Transverse colon (tissue), 4 donors: ENCODE measurements around the gene THSD4. TPM values are rescaled to one million over a fixed set of nuclear protein-coding genes. Genes with fewer than 3 reads are reported as not detected.

Experiments used
- DNase-seq: peaks from one replicate; pipeline ENCODE4 v3.0.0-alpha.2; 2019
- H3K27ac ChIP-seq, 4 donors: fragments of 200-600 bp; sonication (generic); 2 replicates each; pipeline ENCODE4 v1.5.1; 2016 to 2018; ENCODE audit warnings: inconsistent platforms in 4 of 4
- H3K27me3 ChIP-seq: fragments of 200-600 bp; sonication (generic); 2 replicates; pipeline ENCODE4 v1.5.1; 2017; ENCODE audit warnings: inconsistent platforms
- H3K36me3 ChIP-seq, 4 donors: fragments of 200-600 bp; sonication (generic); 2 replicates each; pipeline ENCODE4 v1.5.1; 2017 to 2019; ENCODE audit warnings: inconsistent platforms in 4 of 4
- H3K4me1 ChIP-seq, 4 donors: fragments of 200-600 bp; sonication (generic); 2 replicates each; pipeline ENCODE4 v1.5.1; 2017 to 2020; ENCODE audit warnings: inconsistent platforms in 4 of 4
- H3K4me3 ChIP-seq, 4 donors: fragments of 200-600 bp; sonication (generic); 1 replicate in 1 of 4; 2 replicates in 3 of 4; pipeline versions ENCODE4 v1.5.1 to v1.6.1; 2017 to 2019; ENCODE audit warnings: inconsistent platforms in 4 of 4
- H3K9me3 ChIP-seq, 2 donors: fragments of 200-600 bp; sonication (generic); 2 replicates each; pipeline ENCODE4 v1.5.1; 2017 to 2019; ENCODE audit warnings: inconsistent platforms in 2 of 2
- CTCF ChIP-seq, 5 experiments: fragments of 200-600 bp in 3 of 5; fragments of 450-650 bp in 2 of 5; sonication (generic) in 3 of 5; IDR thresholded peaks; 1 replicate in 2 of 5; 2 replicates in 3 of 5; pipeline ENCODE4 v1.5.1; 2016 to 2017; ENCODE audit warnings: antibody characterized with exemption in 5 of 5, inconsistent platforms in 3 of 5, mild to moderate bottlenecking in 2 of 5, moderate library complexity in 1 of 5
- EP300 ChIP-seq: sonication (generic); formaldehyde crosslinking; IDR thresholded peaks from one replicate; pipeline ENCODE4 v1.6.1; 2017; ENCODE audit warnings: antibody characterized with exemption, low read depth
- POLR2A ChIP-seq: fragments of 450-650 bp; IDR thresholded peaks from one replicate; pipeline ENCODE4 v1.6.1; 2016; ENCODE audit warnings: antibody characterized with exemption, mild to moderate bottlenecking, moderate library complexity
- POLR2AphosphoS5 ChIP-seq, 3 donors: sonication (generic); formaldehyde crosslinking; IDR thresholded peaks; one replicate each; pipeline ENCODE4 v1.6.1; 2016; ENCODE audit warnings: antibody characterized with exemption in 3 of 3
- WGBS, 2 donors: methylation state at CpG; one replicate each; pipeline ENCODE4 v1.1.5; 2018; ENCODE audit warnings: low coverage in 1 of 2; 5-methylcytosine and 5-hydroxymethylcytosine counted together
- in situ Hi-C, 4 donors: fragments of 200-750 bp; cut with MboI; loops; one replicate each; pipeline versions ENCODE4 v1.15.0 to v1.15.1; 2017; ENCODE audit warnings: low sequenced_read_pairs in 3 of 4, low pct_ligation_motif_present in 1 of 4, low pct_unique_long_range_greater_than_20kb in 1 of 4
- intact Hi-C: fragments of 100-400 bp; cut with DNase I; formaldehyde crosslinking; loops from one replicate; pipeline ENCODE4 v1.15.1; 2023; ENCODE audit warnings: low total_unique reads
- total RNA-seq, 4 donors: library from RNA; depleted of rRNA; stranded (reverse); fragments of >200 nt; gene quantifications; one replicate each; pipeline ENCODE4 v1.1.0, GENCODE V29; 2016

Gene THSD4
- total RNA-seq, 4 donors from 2014 or later, result 13.3 to 57.2 (median 47.4) TPM

- no peak for TF ChIP-seq POLR2AphosphoS5 (IDR thresholded peaks at IDR 0.05)
- no peak for TF ChIP-seq CTCF (IDR thresholded peaks at IDR 0.05)
- no peak for TF ChIP-seq POLR2A
- TF ChIP-seq EP300, result no peak
- 81 to 87% methylated on average over 5 to 9 of the region's 9 CpGs for WGBS, 2 donors
- no peaks in the 10 kb centered on the region for H3K27me3 ChIP-seq
- no peak for DNase-seq
- no peaks in the 10 kb centered on the region for H3K9me3 ChIP-seq
- peaks cover 0 to 12% (median 6%) of the 10 kb centered on the region in 4 donors for H3K4me1 ChIP-seq
- H3K4me3 ChIP-seq, result no peak overlapping the region
- no peak overlapping the region for H3K27ac ChIP-seq
- in situ Hi-C loops, result no loop called here
- H3K36me3 ChIP-seq, result no peaks in the 10 kb centered on the region
- intact Hi-C loops, result no loop called here
Observed at GRCh38 chr15:71781179-71781964, 666.1 kb downstream of the THSD4 start.

- no peak overlapping the region for H3K27ac ChIP-seq
- no peaks in the 10 kb centered on the region for H3K9me3 ChIP-seq
- peaks cover 0 to 12% (median 6%) of the 10 kb centered on the region in 4 donors for H3K4me1 ChIP-seq
- H3K36me3 ChIP-seq, result no peaks in the 10 kb centered on the region
- in situ Hi-C loops (no loop called here), intact Hi-C loops (no loop called here)
- no peak overlapping the region for H3K4me3 ChIP-seq
- 72 to 100% methylated on average over 3 to 8 of the region's 8 CpGs for WGBS, 2 donors
- TF ChIP-seq EP300 (no peak), CTCF (IDR thresholded peaks at IDR 0.05) (no peak), POLR2A (no peak), POLR2AphosphoS5 (IDR thresholded peaks at IDR 0.05) (no peak)
- DNase-seq, result no peak
- H3K27me3 ChIP-seq, result no peaks in the 10 kb centered on the region
Observed at GRCh38 chr15:71781965-71782265, 666.6 kb downstream of the THSD4 start.

GRCh38 chr15:71782422-71783165 is 667.3 kb downstream of the THSD4 start:
- H3K27me3 ChIP-seq, result no peaks in the 10 kb centered on the region
- TF ChIP-seq POLR2A, result no peak
- no peak for TF ChIP-seq EP300
- no peak for DNase-seq
- H3K36me3 ChIP-seq, result no peaks in the 10 kb centered on the region
- intact Hi-C loops, result no loop called here
- H3K9me3 ChIP-seq, result no peaks in the 10 kb centered on the region
- H3K4me1 ChIP-seq, result peaks cover 0 to 12% (median 6%) of the 10 kb centered on the region in 4 donors
- in situ Hi-C loops, result no loop called here
- no peak overlapping the region for H3K4me3 ChIP-seq
- WGBS, 2 donors, result 76 to 92% methylated on average over 4 to 10 of the region's 10 CpGs
- no peak overlapping the region for H3K27ac ChIP-seq

GRCh38 chr15:71784719-71785118 is 669.4 kb downstream of the THSD4 start:
- no peaks in the 10 kb centered on the region for H3K36me3 ChIP-seq
- no peaks in the 10 kb centered on the region for H3K9me3 ChIP-seq
- no peak overlapping the region for H3K27ac ChIP-seq
- no peaks in the 10 kb centered on the region for H3K27me3 ChIP-seq
- 70% methylated on average over 6 of the region's 6 CpGs; no CpG with 5 or more reads in 1 of the 2 donors for WGBS, 2 donors
- no peak overlapping the region for H3K4me3 ChIP-seq
- H3K4me1 ChIP-seq, result peaks cover 0 to 12% (median 6%) of the 10 kb centered on the region in 4 donors
- in situ Hi-C loops, result no loop called here
- DNase-seq, result no peak
- intact Hi-C loops, result no loop called here
- TF ChIP-seq POLR2A, result no peak
- no peak for TF ChIP-seq EP300
- no peak for TF ChIP-seq POLR2AphosphoS5 (IDR thresholded peaks at IDR 0.05)

GRCh38 chr15:71785996-71786395 is 670.7 kb downstream of the THSD4 start:
- H3K9me3 ChIP-seq, result no peaks in the 10 kb centered on the region
- DNase-seq, result no peak
- in situ Hi-C loops, result no loop called here
- no peak overlapping the region for H3K27ac ChIP-seq
- WGBS, 2 donors, result 85 to 88% methylated on average over 2 of the region's 2 CpGs
- no peaks in the 10 kb centered on the region for H3K27me3 ChIP-seq
- H3K4me3 ChIP-seq, result no peak overlapping the region
- H3K36me3 ChIP-seq, result no peaks in the 10 kb centered on the region
- intact Hi-C loops, result no loop called here
- TF ChIP-seq CTCF (IDR thresholded peaks at IDR 0.05) (no peak), POLR2A (no peak), EP300 (no peak), POLR2AphosphoS5 (IDR thresholded peaks at IDR 0.05) (no peak)
- no peaks in the 10 kb centered on the region for H3K4me1 ChIP-seq
